PC-3 (cell line): ENCODE data around the gene ISM2. TPM values are rescaled to one million over a fixed set of nuclear protein-coding genes. Genes with fewer than 3 reads are reported as not detected.

Experiments used
- ATAC-seq: fragments of 200-7000 bp; cut with Tn5 transposase; 2 replicates; pipeline ENCODE4 v1.9.1; 2020; ENCODE audit warnings: mild to moderate bottlenecking, moderate library complexity
- BruUV-seq: library from RNA; stranded (reverse); fragments of 400-500 nt; replicated peaks from 2 replicates; lab custom pipeline; 2021; lab: Mats Ljungman, UMichigan
- CTCF ChIA-PET: fragments of 300-600 bp; sonication (Branson Sonifier 250); formaldehyde crosslinking; loops from one replicate; lab custom pipeline; 2022; ENCODE audit warnings: antibody characterized with exemption; lab: Charles Lee
- POLR2A ChIA-PET: fragments of 300-600 bp; sonication (Branson Sonifier 250); formaldehyde crosslinking; loops from one replicate; lab custom pipeline; 2022; ENCODE audit warnings: antibody characterized with exemption; ENCODE audit not compliant: unreplicated experiment; lab: Charles Lee
- DNase-seq: peaks from one replicate; pipeline ENCODE4 v3.0.0-alpha.2; 2015
- H2AFZ ChIP-seq: fragments of 300-600 bp; sonication (generic); 2 replicates; pipeline ENCODE4 v1.6.0; 2016; ENCODE audit warnings: antibody characterized with exemption, low read length
- H3F3A ChIP-seq: fragments of 300-600 bp; sonication (generic); one replicate; pipeline ENCODE4 v1.6.0; 2017; ENCODE audit warnings: antibody characterized with exemption, low read length, control low read depth, mild to moderate bottlenecking; ENCODE audit not compliant: unreplicated experiment
- H3K27ac ChIP-seq: fragments of 300-600 bp; sonication (generic); 2 replicates; pipeline ENCODE4 v1.5.1; 2016; ENCODE audit warnings: mild to moderate bottlenecking, low read length
- H3K27me3 ChIP-seq: fragments of 300-600 bp; sonication (generic); 2 replicates; pipeline ENCODE4 v1.6.1; 2016; ENCODE audit warnings: low read length, mixed read lengths
- H3K36me3 ChIP-seq: fragments of 300-600 bp; sonication (generic); 2 replicates; pipeline ENCODE4 v1.6.1; 2016; ENCODE audit warnings: low read depth, mixed run types, low read length, mixed read lengths
- H3K4me1 ChIP-seq: fragments of 300-600 bp; sonication (generic); 2 replicates; pipeline ENCODE4 v1.5.1; 2016; ENCODE audit warnings: low read length; ENCODE audit not compliant: insufficient read depth
- H3K4me2 ChIP-seq: fragments of 300-600 bp; sonication (generic); 2 replicates; pipeline ENCODE4 v1.6.0; 2016; ENCODE audit warnings: low read length
- H3K4me3 ChIP-seq: fragments of 300-600 bp; sonication (generic); 2 replicates; pipeline ENCODE4 v1.5.1; 2016; ENCODE audit warnings: mild to moderate bottlenecking, low read length, mixed read lengths
- H3K79me2 ChIP-seq: fragments of 300-600 bp; sonication (generic); 2 replicates; pipeline ENCODE4 v1.6.1; 2017; ENCODE audit warnings: low read length, mixed read lengths
- H3K9ac ChIP-seq: fragments of 300-600 bp; sonication (generic); 2 replicates; pipeline ENCODE4 v1.6.0; 2016; ENCODE audit warnings: mild to moderate bottlenecking, low read length
- H3K9me2 ChIP-seq: fragments of 300-600 bp; sonication (generic); replicated peaks from 2 replicates; pipeline ENCODE4 v1.6.1; 2016; ENCODE audit warnings: mixed run types, low read length, mixed read lengths
- H3K9me3 ChIP-seq: fragments of 300-600 bp; sonication (generic); 2 replicates; pipeline ENCODE4 v1.6.1; 2016; ENCODE audit warnings: low read length, mixed read lengths
- H4K20me1 ChIP-seq: fragments of 300-600 bp; sonication (generic); 2 replicates; pipeline ENCODE4 v1.6.1; 2016; ENCODE audit warnings: low read length, mixed read lengths
- CTCF ChIP-seq: fragments of 300-600 bp; sonication (generic); conservative IDR thresholded peaks from 2 replicates; pipeline ENCODE4 v1.5.1; 2017; ENCODE audit warnings: antibody characterized with exemption, low read depth, mild to moderate bottlenecking, low read length
- EZH2 ChIP-seq: fragments of 300-600 bp; sonication (generic); IDR thresholded peaks from one replicate; pipeline ENCODE4 v1.6.1; 2017; ENCODE audit warnings: antibody characterized with exemption, mild to moderate bottlenecking, low read length; ENCODE audit not compliant: unreplicated experiment
- EZH2phosphoT487 ChIP-seq: fragments of 300-600 bp; sonication (generic); IDR thresholded peaks from 2 replicates; pipeline ENCODE4 v1.6.1; 2018; ENCODE audit warnings: mild to moderate bottlenecking, antibody characterized with exemption, low read length, borderline replicate concordance
- intact Hi-C: fragments of 100-400 bp; cut with micrococcal nuclease; formaldehyde crosslinking; loops from 2 replicates; pipeline ENCODE4 v1.9.0; 2023
- total RNA-seq: library from RNA; depleted of rRNA; stranded (reverse); fragments of >200 nt; gene quantifications from 2 replicates; pipeline ENCODE4 v1.2.3, GENCODE V29; 2014

Gene ISM2
- total RNA-seq, 1 experiment from 2014 or later = 0.95 TPM

- DNase-seq (no peak), ATAC-seq (no peak)
- POLR2A ChIA-PET = no interaction called here
- no peaks in the 10 kb centered on the region for H3K27me3 ChIP-seq
- intact Hi-C loops = no loop called here
- H3F3A ChIP-seq = no peaks in the 10 kb centered on the region
- no peak overlapping the region for H3K9ac ChIP-seq
- H3K36me3 ChIP-seq = no peaks in the 10 kb centered on the region
- H3K4me3 ChIP-seq = no peak overlapping the region
- H3K9me3 ChIP-seq = no peaks in the 10 kb centered on the region
- H4K20me1 ChIP-seq = no peaks in the 10 kb centered on the region
- CTCF ChIA-PET = no interaction called here
- H3K9me2 ChIP-seq = no peaks in the 10 kb centered on the region
- H3K4me2 ChIP-seq = no peak overlapping the region
- no peak overlapping the region for H3K27ac ChIP-seq
- no peaks in the 10 kb centered on the region for H3K4me1 ChIP-seq
- H2AFZ ChIP-seq = no peak overlapping the region
- TF ChIP-seq EZH2phosphoT487 (no peak), CTCF (no peak), EZH2 (no peak)
- no TSS peak for BruUV-seq
- no peaks in the 10 kb centered on the region for H3K79me2 ChIP-seq
These were observed 10.1 kb downstream of the ISM2 start for GRCh38 chr14:77488558-77488957.

GRCh38 chr14:77485901-77486678 lies 12.5 kb downstream of the ISM2 start:
- POLR2A ChIA-PET = no interaction called here
- no peaks in the 10 kb centered on the region for H3K9me2 ChIP-seq
- no peaks in the 10 kb centered on the region for H3K79me2 ChIP-seq
- no peak for TF ChIP-seq EZH2phosphoT487
- no peak for TF ChIP-seq CTCF
- no peak for TF ChIP-seq EZH2
- H4K20me1 ChIP-seq = no peaks in the 10 kb centered on the region
- no peaks in the 10 kb centered on the region for H3K4me1 ChIP-seq
- H3K4me3 ChIP-seq = no peak overlapping the region
- H3K27ac ChIP-seq = no peak overlapping the region
- CTCF ChIA-PET = no interaction called here
- H3F3A ChIP-seq = no peaks in the 10 kb centered on the region
- ATAC-seq (peak; percentile 65), DNase-seq (peak; percentile 46)
- H3K27me3 ChIP-seq = no peaks in the 10 kb centered on the region
- no peak overlapping the region for H3K9ac ChIP-seq
- H3K36me3 ChIP-seq = no peaks in the 10 kb centered on the region
- no peak overlapping the region for H3K4me2 ChIP-seq
- intact Hi-C loops = no loop called here
- no TSS peak for BruUV-seq
- no peak overlapping the region for H2AFZ ChIP-seq
- H3K9me3 ChIP-seq = no peaks in the 10 kb centered on the region

- no peaks in the 10 kb centered on the region for H3K4me1 ChIP-seq
- H3K27me3 ChIP-seq = no peaks in the 10 kb centered on the region
- no peaks in the 10 kb centered on the region for H3K9me3 ChIP-seq
- no peaks in the 10 kb centered on the region for H3F3A ChIP-seq
- peak; percentile 7 for DNase-seq
- H4K20me1 ChIP-seq = no peaks in the 10 kb centered on the region
- BruUV-seq = no TSS peak
- H3K27ac ChIP-seq = no peak overlapping the region
- no peak overlapping the region for H2AFZ ChIP-seq
- H3K79me2 ChIP-seq = no peaks in the 10 kb centered on the region
- H3K9me2 ChIP-seq = no peaks in the 10 kb centered on the region
- ChIA-PET POLR2A (no interaction called here), CTCF (no interaction called here)
- no peaks in the 10 kb centered on the region for H3K36me3 ChIP-seq
- no peak overlapping the region for H3K4me3 ChIP-seq
- intact Hi-C loops = no loop called here
- H3K4me2 ChIP-seq = no peak overlapping the region
- no peak for TF ChIP-seq CTCF
- no peak for TF ChIP-seq EZH2phosphoT487
- TF ChIP-seq EZH2 = no peak
- peak; percentile 69 for ATAC-seq
- H3K9ac ChIP-seq = no peak overlapping the region
These were observed 13.4 kb downstream of the ISM2 start for GRCh38 chr14:77485256-77485655.
